Esophagus muscularis mucosa (tissue), 4 donors: ENCODE results near the gene KRT33A. TPM values are rescaled to one million over a fixed set of nuclear protein-coding genes. Genes with fewer than 3 reads are reported as not detected.
A peak's percentile ranks its signal among the peaks of the same experiment; 100 is the strongest.

Source experiments
- DNase-seq: peaks from one replicate; pipeline ENCODE4 v3.0.0-alpha.2; 2017; ENCODE audit errors: extremely low spot score
- H3K27ac ChIP-seq, 4 donors: fragments of 200-600 bp; sonication (generic); replicated peaks in 1 of 4; 1 replicate in 3 of 4; 2 replicates in 1 of 4; pipeline ENCODE4 v1.5.1; 2016 to 2019; ENCODE audit warnings: mild to moderate bottlenecking in 1 of 4
- H3K27me3 ChIP-seq, 4 donors: fragments of 200-600 bp; sonication (generic); one replicate each; pipeline versions ENCODE4 v1.5.1 to v1.6.0; 2016 to 2019
- H3K36me3 ChIP-seq, 4 donors: fragments of 200-600 bp; sonication (generic); one replicate each; pipeline ENCODE4 v1.5.1; 2016 to 2019
- H3K4me1 ChIP-seq, 4 donors: fragments of 200-600 bp; sonication (generic); one replicate each; pipeline ENCODE4 v1.5.1; 2016 to 2019
- H3K4me3 ChIP-seq, 4 donors: fragments of 200-600 bp; sonication (generic); 1 replicate in 2 of 4; 2 replicates in 2 of 4; pipeline ENCODE4 v1.5.1; 2016 to 2019; ENCODE audit warnings: mild to moderate bottlenecking in 4 of 4, moderate library complexity in 1 of 4
- H3K9me3 ChIP-seq, 4 donors: fragments of 200-600 bp; sonication (generic); 1 replicate in 3 of 4; 2 replicates in 1 of 4; pipeline ENCODE4 v1.5.1; 2016 to 2019
- CTCF ChIP-seq, 3 experiments: fragments of 200-600 bp in 2 of 3; fragments of 450-650 bp in 1 of 3; sonication (generic) in 2 of 3; IDR thresholded peaks; one replicate each; pipeline ENCODE4 v1.5.1; 2017 to 2019; ENCODE audit warnings: antibody characterized with exemption in 3 of 3, mild to moderate bottlenecking in 2 of 3, moderate library complexity in 1 of 3
- EP300 ChIP-seq: sonication (generic); formaldehyde crosslinking; IDR thresholded peaks from one replicate; pipeline ENCODE4 v1.6.1; 2017; ENCODE audit warnings: antibody characterized with exemption
- POLR2A ChIP-seq: fragments of 450-650 bp; IDR thresholded peaks from one replicate; pipeline ENCODE4 v1.6.1; 2017; ENCODE audit warnings: antibody characterized with exemption, moderate library complexity, mild to moderate bottlenecking, low read depth
- POLR2AphosphoS5 ChIP-seq, 2 donors: sonication (generic); formaldehyde crosslinking; IDR thresholded peaks; one replicate each; pipeline ENCODE4 v1.6.1; 2017; ENCODE audit warnings: antibody characterized with exemption in 2 of 2
- WGBS: methylation state at CpG from one replicate; pipeline ENCODE4 v1.1.5; 2018; 5-methylcytosine and 5-hydroxymethylcytosine counted together
- intact Hi-C: fragments of 100-400 bp; cut with DNase I; formaldehyde crosslinking; loops from one replicate; pipeline ENCODE4 v1.15.1; 2023
- total RNA-seq, 4 donors: library from RNA; depleted of rRNA; stranded (reverse); fragments of >200 nt; gene quantifications; one replicate each; pipeline versions ENCODE4 v1.1.0 to v1.2.1, GENCODE V29; 2016

The KRT33A gene
- total RNA-seq, 4 donors from 2014 or later: not detected

GRCh38 chr17:41308251-41308917 is 42.2 kb downstream of the KRT33A start:
- H3K4me3 ChIP-seq: no peak overlapping the region
- 42% methylated on average over 7 of the region's 10 CpGs for WGBS
- TF ChIP-seq POLR2AphosphoS5 (IDR thresholded peaks at IDR 0.05): peak in 1 of 2 donors; percentile 5
- no peak for TF ChIP-seq POLR2A
- TF ChIP-seq CTCF (IDR thresholded peaks at IDR 0.05): no peak

GRCh38 chr17:41307647-41308046 is 43.0 kb downstream of the KRT33A start:
- intact Hi-C loops: no loop called here
- Histone ChIP-seq H3K27me3 (peaks cover 0 to 4% (median 0%) of the 10 kb centered on the region in 4 donors), H3K9me3 (no peaks in the 10 kb centered on the region), H3K27ac (no peak overlapping the region), H3K4me1 (peaks cover 0 to 11% (median 9%) of the 10 kb centered on the region in 4 donors), H3K4me3 (no peak overlapping the region), H3K36me3 (no peaks in the 10 kb centered on the region)
- no peak for DNase-seq
- WGBS: 77% methylated on average over 7 of the region's 9 CpGs
- TF ChIP-seq POLR2A (no peak), CTCF (IDR thresholded peaks at IDR 0.05) (no peak), POLR2AphosphoS5 (IDR thresholded peaks at IDR 0.05) (no peak), EP300 (no peak)

More at GRCh38 chr17:41308251-41308917, 42.2 kb downstream of the KRT33A start:
- H3K27ac ChIP-seq: no peak overlapping the region
- H3K27me3 ChIP-seq: peaks cover 0 to 4% (median 0%) of the 10 kb centered on the region in 4 donors
- H3K9me3 ChIP-seq: no peaks in the 10 kb centered on the region
- no peaks in the 10 kb centered on the region for H3K36me3 ChIP-seq
- no peak for DNase-seq
- intact Hi-C loops: no loop called here
- peaks cover 0 to 11% (median 9%) of the 10 kb centered on the region in 4 donors for H3K4me1 ChIP-seq

- no peak overlapping the region for H3K4me3 ChIP-seq
- intact Hi-C loops: no loop called here
- H3K36me3 ChIP-seq: no peaks in the 10 kb centered on the region
- no peaks in the 10 kb centered on the region for H3K9me3 ChIP-seq
- peaks cover 4 to 11% (median 9%) of the 10 kb centered on the region in 4 donors for H3K4me1 ChIP-seq
- peaks cover 0 to 8% (median 0%) of the 10 kb centered on the region in 4 donors for H3K27me3 ChIP-seq
- WGBS: 88% methylated on average over 12 of the region's 12 CpGs
- TF ChIP-seq CTCF (IDR thresholded peaks at IDR 0.05) (no peak), EP300 (no peak), POLR2AphosphoS5 (IDR thresholded peaks at IDR 0.05) (no peak), POLR2A (no peak)
- no peak overlapping the region for H3K27ac ChIP-seq
- DNase-seq: no peak
These were observed 46.5 kb downstream of the KRT33A start for GRCh38 chr17:41304091-41304490.

GRCh38 chr17:41302981-41303380 is 47.6 kb downstream of the KRT33A start:
- Histone ChIP-seq H3K4me3 (no peak overlapping the region), H3K4me1 (peaks cover 0 to 4% (median under 1%) of the 10 kb centered on the region in 4 donors), H3K9me3 (no peaks in the 10 kb centered on the region), H3K27me3 (peaks cover 0 to 13% (median 0%) of the 10 kb centered on the region in 4 donors), H3K36me3 (no peaks in the 10 kb centered on the region), H3K27ac (no peak overlapping the region)
- no peak for TF ChIP-seq CTCF (IDR thresholded peaks at IDR 0.05)
- TF ChIP-seq POLR2A: no peak
- TF ChIP-seq EP300: no peak
- no peak for TF ChIP-seq POLR2AphosphoS5 (IDR thresholded peaks at IDR 0.05)
- DNase-seq: no peak
- intact Hi-C loops: no loop called here
- 87% methylated on average over 4 of the region's 4 CpGs for WGBS
